Measurements from ENCODE around the gene EPHX1. TPM values are rescaled to one million over a fixed set of nuclear protein-coding genes. Genes with fewer than 3 reads are reported as not detected.

Gene EPHX1
- total RNA-seq, 4 donors from 2014 or later, result 28.9 to 109 (median 59.9) TPM

DNA sequence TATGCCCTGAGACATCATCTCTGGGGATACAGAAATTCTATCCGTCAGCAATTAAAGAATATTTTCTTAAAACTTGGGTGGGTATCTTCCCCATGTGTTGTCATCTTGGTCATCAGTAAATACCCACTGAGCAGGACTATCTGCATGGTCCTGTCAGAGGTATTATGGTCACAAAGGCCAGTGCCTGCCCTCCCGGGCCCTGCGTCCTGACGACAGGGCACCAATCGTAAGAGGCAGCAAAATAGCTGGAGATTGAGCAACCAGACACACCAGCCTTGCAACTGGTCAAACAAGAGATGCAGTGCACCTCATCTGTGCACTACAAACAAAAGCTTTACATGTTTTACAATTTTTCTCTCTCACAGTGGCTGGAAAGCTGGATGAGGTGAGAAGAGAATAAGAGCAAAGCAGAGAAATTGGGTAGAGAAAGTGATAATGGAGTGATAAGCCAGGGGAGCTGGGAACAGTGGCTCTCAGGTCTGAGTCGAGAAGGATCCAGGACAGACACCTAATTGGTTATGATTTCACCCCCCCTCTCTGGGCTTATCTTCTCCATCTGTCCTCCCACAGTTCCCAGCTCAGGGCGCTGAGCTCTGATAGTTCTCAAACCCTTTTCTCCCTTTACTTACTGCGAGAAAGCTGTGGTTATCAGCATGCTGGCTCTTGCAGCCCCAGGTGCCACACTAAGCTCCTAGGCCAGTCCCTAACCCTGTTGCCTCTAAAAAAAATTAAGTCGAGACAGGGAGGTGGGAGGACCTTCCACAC lies 41.1 kb upstream of the EPHX1 start:
- H3K4me3 ChIP-seq, result no peak overlapping the region
- no peaks in the 10 kb centered on the region for H3K36me3 ChIP-seq
- H3K27me3 ChIP-seq, result no peaks in the 10 kb centered on the region
- TF ChIP-seq POLR2A (IDR thresholded peaks at IDR 0.05), result no peak
- TF ChIP-seq, protein P1, sequence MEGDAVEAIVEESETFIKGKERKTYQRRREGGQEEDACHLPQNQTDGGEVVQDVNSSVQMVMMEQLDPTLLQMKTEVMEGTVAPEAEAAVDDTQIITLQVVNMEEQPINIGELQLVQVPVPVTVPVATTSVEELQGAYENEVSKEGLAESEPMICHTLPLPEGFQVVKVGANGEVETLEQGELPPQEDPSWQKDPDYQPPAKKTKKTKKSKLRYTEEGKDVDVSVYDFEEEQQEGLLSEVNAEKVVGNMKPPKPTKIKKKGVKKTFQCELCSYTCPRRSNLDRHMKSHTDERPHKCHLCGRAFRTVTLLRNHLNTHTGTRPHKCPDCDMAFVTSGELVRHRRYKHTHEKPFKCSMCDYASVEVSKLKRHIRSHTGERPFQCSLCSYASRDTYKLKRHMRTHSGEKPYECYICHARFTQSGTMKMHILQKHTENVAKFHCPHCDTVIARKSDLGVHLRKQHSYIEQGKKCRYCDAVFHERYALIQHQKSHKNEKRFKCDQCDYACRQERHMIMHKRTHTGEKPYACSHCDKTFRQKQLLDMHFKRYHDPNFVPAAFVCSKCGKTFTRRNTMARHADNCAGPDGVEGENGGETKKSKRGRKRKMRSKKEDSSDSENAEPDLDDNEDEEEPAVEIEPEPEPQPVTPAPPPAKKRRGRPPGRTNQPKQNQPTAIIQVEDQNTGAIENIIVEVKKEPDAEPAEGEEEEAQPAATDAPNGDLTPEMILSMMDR (IDR thresholded peaks at IDR 0.05), result no peak
- no peak overlapping the region for H3K27ac ChIP-seq
- H3K4me1 ChIP-seq, result peaks cover 0 to 15% (median 0%) of the 10 kb centered on the region in 4 donors
- H3K9me3 ChIP-seq, result no peaks in the 10 kb centered on the region
- peak in 1 of 3 donors; percentile 5 for DNase-seq

DNA sequence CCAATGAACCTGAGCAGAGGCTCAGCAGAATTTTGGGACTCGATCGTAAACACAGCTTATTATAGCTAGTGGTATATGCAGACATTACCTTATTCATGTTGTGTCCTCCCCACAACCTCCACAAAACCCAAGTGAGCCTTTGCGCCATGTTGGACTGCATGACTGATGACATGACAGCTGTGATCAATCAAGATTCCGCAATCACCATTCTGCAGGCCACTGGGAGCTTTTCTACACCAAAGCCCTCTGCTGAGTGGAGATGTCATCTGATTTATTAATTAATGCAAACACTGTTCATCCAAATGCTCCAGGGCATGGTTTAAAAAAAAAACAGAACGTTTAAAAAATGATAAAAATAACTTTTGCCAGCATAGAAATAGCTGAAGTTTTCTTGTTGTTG lies 40.2 kb upstream of the EPHX1 start:
- DNase-seq, result peak in 1 of 3 donors; percentile 19
- no peaks in the 10 kb centered on the region for H3K27me3 ChIP-seq
- peaks cover 0 to 15% (median 0%) of the 10 kb centered on the region in 4 donors for H3K4me1 ChIP-seq
- H3K9me3 ChIP-seq, result no peaks in the 10 kb centered on the region
- TF ChIP-seq POLR2A (IDR thresholded peaks at IDR 0.05), result no peak
- TF ChIP-seq, protein P1 (IDR thresholded peaks at IDR 0.05), result no peak
- no peak overlapping the region for H3K27ac ChIP-seq
- no peak overlapping the region for H3K4me3 ChIP-seq
- H3K36me3 ChIP-seq, result no peaks in the 10 kb centered on the region

DNA sequence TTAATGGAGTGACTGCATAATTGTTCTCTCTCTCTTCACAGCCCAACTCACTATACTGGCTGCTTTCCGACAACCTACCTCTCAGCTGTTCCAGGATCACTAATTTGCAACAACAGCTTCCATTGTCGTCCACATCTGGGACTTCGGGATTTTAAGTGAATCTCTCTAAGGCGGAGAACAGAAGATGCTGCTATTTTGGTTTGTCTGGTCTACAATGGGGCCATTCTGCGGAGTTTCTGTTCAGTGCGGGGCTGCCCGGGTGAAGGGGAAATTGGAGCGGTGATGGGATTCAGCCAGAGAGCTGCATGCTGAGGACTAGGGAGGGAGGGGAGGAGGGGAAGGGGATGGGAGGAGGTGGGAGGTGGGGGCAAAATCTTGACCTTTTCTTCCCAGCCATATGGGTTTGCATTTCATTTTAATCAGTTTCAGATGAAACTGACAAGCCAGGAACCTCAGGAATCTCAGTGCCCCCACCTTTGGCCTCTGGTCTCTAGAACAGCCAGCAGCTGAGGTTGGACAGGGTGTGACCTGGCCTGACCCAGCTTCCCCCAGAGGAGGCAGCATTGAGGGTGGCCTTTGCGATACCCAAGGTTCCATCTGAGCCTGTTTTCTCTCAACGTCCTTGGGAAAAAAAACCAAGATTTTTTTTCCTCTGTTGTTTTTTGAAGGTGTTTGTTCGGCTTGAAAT lies 39.2 kb upstream of the EPHX1 start:
- peaks cover 0 to 15% (median 0%) of the 10 kb centered on the region in 4 donors for H3K4me1 ChIP-seq
- no peak for DNase-seq
- H3K27me3 ChIP-seq, result no peaks in the 10 kb centered on the region
- no peak overlapping the region for H3K4me3 ChIP-seq
- no peak overlapping the region for H3K27ac ChIP-seq
- no peaks in the 10 kb centered on the region for H3K9me3 ChIP-seq
- no peaks in the 10 kb centered on the region for H3K36me3 ChIP-seq
- TF ChIP-seq POLR2A (IDR thresholded peaks at IDR 0.05), result no peak

DNA sequence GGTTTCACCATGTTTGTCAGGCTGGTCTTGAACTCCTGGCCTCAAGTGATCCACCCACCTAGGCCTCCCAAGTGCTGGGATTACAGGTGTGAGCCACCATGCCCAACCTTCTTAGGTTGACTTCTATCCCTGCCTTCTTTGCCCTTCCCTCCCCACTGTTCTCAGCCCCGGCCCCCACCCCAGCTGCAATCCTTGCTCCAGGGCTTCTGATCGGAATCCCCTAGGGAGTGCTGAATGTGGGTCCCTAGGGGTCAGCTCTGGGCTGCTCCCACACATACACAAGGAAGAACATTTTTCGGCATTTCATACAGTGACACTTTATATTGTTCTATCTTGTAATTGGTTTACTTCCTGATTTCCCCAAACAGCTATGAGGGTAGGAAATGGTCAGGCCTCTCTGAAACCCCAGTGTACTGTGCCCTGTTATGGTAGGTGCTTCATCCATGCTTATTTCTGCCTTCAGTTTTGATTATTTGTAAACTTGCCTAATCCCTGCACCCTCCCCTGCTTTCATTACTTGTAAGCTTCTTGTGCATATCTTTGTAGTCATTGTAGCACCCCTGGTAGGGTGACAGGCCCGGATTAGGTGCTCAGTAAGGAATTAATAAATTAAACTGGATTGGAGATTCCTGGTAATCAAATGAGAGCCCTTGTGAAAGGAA lies 38.1 kb upstream of the EPHX1 start:
- Histone ChIP-seq H3K4me3 (no peak overlapping the region), H3K36me3 (no peaks in the 10 kb centered on the region), H3K27ac (peak overlapping the region in 1 of 4 donors; percentile 32), H3K4me1 (peaks cover 0 to 19% (median 0%) of the 10 kb centered on the region in 4 donors), H3K27me3 (no peaks in the 10 kb centered on the region), H3K9me3 (no peaks in the 10 kb centered on the region)
- TF ChIP-seq, protein P1 (IDR thresholded peaks at IDR 0.05), result no peak
- no peak for TF ChIP-seq POLR2A (IDR thresholded peaks at IDR 0.05)
- DNase-seq, result no peak

DNA sequence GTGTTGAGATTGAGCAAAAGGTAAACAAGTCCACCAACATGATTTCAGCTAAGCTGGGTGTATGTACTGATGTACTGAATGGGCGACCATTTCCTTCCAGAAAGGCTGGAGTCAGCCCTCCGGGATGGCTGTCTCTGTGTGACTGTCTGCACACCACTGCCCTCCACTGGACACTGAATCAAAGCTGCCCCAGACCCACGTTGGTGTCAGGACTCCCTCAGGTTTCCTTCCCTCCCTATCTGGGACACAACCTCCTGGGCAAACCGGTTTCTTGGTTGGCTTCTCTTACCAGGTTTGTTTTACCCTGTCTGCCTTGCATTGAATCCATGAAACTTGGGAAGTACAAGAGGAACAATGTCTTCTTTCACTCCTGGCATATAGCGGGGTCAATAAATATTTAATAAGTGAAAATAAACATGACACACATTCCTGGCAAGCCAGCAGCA lies 37.6 kb upstream of the EPHX1 start:
- TF ChIP-seq, protein P1 (IDR thresholded peaks at IDR 0.05), result peak; percentile 18 to 94 (median 76)
- no peak for TF ChIP-seq POLR2A (IDR thresholded peaks at IDR 0.05)
- DNase-seq, result peak; percentile 53 to 90 (median 83)
- Histone ChIP-seq H3K4me3 (no peak overlapping the region), H3K9me3 (no peaks in the 10 kb centered on the region), H3K27ac (peak overlapping the region in 1 of 4 donors; percentile 32), H3K36me3 (no peaks in the 10 kb centered on the region), H3K4me1 (peaks cover 0 to 22% (median 0%) of the 10 kb centered on the region in 4 donors), H3K27me3 (no peaks in the 10 kb centered on the region)

Data from Peyer's patch (tissue), 4 donors.